DMS53 treated with DMSO at 0.1 percent for 48 hours (cell line): ENCODE results near the gene KIAA0232.

Experiments used
- DNase-seq: peaks from one replicate; lab custom pipeline; 2025; ENCODE audit not compliant: unreplicated experiment; lab: John Stamatoyannopoulos, UW

The KIAA0232 gene

DNA sequence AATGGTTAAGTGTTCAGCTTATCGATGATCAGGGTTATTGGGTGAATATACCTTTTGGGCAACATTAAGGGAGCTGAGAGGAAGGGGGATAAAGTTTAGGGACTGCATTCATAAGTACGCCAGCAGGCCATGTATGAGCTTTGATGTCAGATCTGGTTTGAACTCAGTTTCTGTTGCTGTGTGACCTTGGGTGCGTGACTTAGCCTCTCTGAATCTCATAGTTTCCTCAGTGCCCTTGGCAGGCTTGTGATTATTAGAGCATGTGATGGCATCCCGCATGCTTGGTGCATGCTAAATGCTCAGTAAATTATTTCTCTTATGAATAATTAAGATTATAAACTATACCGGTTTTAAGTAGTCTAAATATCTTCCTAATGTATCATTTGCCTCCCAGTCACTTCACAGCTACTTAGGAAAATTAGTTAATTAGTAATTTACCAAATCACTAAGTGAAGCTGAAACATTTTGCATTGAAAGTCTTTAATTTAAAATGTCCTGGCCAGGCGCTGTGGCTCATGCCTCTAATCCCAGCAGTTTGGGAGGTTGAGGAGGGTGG lies 130.9 kb downstream of the KIAA0232 start:
- DNase-seq = no peak

DNA sequence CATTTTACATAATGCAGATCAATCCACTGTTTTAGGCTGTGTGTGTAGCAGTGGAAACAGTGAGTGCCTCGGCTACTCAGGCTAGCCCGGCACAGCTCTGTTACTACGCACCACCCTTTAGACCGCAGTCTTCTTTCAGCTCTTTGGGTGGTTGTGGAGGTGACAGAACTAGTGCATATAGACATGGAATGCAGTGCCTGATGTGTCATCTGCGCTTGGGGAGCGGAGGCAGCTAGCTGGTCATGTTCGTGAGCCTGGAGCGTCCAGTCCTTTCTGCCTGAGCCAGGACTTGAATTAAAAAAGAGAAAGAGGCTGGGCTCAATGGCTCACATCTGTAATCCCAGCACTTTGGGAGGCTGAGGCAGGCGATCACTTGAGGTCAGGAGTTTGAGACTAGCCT lies 131.9 kb downstream of the KIAA0232 start:
- no peak for DNase-seq

- no peak for DNase-seq
Observed at GRCh38 chr4:6915041-6916005, 132.8 kb downstream of the KIAA0232 start.

- DNase-seq = no peak
Observed at GRCh38 chr4:6916069-6916586, 133.6 kb downstream of the KIAA0232 start.

DNA sequence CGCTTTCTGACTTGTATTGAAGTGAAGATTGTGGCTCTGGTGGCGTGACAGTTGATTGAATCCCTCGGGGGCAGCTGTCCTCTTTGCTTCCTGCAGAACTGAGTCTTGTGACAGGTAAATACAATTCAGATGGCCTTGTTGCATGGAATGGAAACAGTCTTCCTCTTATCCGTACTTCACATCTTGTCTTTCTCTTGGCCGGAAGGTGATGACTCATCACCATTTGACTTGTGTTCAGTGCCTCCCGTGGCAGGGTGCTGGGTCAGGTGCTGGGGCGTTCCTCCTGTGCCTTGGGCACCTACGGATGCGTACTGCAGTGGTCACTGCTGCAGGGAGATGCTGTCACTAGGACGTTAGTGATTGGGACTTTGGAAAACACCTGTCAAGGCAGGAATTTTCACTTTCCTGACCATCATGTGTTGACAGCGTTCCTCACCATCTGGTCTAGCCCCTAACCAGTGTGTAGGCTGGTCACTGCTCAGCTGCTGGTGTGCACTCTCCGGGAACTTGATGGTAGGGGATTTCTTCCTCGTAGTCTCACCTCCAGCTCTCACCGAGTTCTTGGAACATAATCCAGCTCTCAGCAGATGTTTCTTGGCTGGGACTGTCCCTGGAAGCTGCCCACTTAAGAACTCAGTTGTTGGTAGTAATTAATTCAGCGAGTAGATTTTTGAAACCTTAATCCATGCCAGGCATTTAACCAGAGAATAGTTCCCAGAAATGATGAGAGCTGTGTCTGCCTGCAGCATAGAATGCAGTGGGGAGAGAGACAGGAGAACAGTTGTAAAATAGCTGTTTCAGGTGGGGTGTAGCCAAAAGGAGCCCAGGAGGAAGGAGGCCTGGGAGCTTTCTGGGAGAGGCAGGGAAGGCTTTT lies 134.3 kb downstream of the KIAA0232 start:
- peak; percentile 74 for DNase-seq

DNA sequence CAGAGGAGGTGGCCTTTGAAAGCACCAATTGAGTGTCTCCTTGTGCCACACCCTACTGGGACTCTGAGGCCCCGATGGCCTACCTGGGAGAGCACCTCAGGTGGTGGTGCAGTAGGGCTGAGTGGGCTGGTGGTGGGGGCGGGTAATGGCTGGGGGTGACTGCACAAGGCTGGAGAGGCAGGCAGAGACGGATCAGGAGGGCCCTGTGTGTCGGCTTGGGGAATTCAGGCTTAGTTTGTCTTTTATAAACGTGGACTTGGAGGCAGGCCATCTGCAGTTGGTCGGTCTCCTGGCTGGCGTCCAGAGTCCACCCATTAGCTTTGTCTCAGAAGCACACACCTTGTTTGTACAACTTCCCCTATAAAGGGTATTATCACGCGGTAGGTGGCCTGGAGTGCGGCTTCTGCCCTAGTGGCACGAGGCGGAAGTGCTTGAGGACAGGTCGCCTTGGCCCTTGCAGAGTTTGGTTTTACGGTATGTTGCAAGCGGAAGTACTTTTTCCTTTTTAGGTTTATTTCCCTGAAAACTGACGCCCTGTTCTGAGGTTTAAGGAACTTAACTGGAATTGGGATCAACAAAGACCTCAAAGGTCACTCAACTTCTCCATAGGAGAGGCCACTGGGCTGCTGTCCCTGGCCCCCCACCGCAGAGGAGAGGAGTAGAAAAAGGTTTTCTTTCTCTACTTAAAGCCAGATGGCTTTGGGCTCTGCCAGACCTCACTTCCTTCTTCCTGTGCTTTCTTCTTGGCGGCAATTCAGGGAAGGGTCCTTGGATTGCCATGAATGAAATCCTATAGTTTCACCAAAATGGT lies 135.1 kb downstream of the KIAA0232 start:
- peak; percentile 97 for DNase-seq

- no peak for DNase-seq
Observed at GRCh38 chr4:6918338-6918737, 135.8 kb downstream of the KIAA0232 start.

DNA sequence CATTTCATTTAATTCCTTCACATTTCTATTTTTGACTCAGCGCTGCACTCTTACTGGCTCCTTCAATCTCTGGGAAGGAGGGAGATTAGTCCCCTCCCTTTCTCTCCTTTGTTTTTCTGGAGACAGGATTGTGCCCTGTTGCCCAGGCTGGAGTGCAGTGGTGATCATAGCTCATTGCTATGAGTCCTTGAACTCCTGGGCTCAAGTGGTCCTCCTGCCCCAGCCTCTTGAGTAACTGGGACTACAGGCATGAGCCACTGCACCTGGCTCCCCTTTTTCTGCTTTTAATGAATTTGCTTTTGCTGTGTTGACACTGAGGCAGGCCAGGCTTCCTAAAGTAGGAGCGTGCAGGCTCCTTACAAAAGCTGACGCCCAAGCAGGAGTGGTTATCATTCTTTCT lies 137.6 kb downstream of the KIAA0232 start:
- DNase-seq = no peak

- DNase-seq = no peak
Observed at GRCh38 chr4:6923507-6923906, 141.0 kb downstream of the KIAA0232 start.

- DNase-seq = no peak
Observed at GRCh38 chr4:6924361-6924779, 141.8 kb downstream of the KIAA0232 start.

DNA sequence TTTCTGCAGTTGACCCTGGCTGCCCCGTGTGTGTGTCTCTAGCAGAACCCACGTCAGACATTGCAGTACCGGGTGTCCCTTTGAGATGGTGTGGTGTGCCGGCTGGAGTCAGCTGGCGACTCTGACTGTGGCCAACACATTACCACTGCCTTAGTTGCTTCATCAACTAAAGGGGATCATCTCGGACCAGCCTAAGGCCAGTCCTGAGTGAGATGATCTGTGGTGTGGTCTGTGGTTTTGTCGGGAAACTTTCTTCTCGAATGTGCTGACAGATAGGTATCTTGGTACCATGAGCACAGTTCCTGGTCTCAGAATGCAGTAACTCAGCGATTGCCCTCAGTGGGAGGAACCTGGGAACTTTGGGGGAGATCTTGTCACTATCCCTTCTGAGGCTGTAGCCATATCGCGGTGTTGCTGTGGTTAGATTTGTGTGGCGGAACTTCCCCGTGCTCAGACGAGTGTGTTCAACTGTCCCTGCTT lies 142.9 kb downstream of the KIAA0232 start:
- DNase-seq = no peak

DNA sequence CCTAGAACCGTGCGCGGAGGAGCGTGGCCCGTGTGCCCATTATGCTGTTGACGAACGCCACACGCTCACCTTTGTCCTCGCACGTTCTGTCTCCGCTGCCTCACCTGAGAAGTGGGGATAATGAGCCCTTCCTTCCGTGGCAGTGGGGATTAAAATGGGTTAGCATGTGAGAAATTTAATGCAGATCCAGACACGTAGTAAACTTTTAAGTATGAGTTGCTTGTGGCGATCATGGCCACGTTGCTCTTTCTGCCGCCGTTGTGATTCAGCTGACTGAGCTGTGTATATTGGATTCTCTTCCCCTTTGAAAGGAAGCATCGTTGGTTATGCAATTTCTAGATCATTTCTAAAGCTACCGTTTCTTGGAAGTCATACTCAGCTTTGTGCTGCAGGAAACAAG lies 143.6 kb downstream of the KIAA0232 start:
- no peak for DNase-seq

DNA sequence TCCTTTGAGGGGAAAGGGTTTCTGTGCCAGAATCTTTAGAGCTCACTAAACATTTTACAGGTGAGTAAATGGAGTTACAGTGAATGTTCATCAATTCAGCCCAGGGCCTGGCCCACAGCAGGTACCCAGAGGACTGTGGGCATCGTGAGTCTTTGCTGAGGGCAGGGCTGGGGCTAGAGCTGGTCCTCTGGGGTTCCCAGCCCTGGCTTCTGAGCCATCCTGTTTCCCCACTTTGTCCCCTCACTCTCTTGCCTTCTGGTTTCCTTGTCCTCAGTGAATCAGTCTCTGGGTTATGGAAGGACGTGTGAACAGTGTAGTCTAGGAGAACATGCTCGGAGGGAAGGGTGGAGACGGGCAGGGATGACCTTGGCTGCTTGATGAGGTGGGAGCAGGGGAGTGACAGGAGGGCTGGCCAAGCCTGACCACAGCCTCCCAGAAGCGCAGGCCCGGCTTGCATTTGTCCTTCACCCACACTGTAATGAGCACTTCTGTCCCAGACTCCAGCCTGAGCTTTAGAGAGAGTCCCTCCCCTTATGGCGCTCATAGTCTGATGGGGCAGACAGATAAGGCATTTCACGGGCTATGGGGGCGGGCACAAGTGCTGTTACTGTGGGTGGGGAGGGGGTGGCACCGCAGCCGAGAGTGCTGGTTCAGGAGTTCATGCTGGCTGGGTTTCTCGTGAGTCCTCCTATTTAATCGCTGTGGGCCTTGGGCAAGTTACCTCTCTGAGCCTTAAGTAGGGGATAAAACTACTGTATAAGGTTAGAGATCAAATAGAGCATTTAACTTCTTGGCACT lies 144.4 kb downstream of the KIAA0232 start:
- DNase-seq = no peak

DNA sequence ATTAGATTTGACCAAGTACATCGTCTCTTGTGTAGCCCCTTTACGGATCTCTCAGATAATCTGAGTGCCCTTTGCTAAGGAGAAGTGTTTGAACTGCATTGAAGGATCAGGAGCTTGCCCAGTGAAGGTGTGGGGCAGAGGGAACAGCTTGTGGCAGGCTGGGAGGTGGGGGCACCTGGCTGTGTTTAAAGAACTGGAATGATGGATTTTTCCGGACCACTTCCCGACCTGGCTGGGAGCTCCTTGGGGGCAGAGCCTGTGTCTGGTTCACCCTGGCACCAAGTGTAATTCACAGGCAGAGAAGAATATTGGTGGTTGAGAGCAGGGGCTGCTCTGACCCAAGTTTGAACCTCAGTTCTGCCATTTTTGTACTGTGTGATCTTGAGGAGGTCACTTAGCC lies 145.6 kb downstream of the KIAA0232 start:
- no peak for DNase-seq

- no peak for DNase-seq
Observed at GRCh38 chr4:6929339-6929811, 146.8 kb downstream of the KIAA0232 start.

GRCh38 chr4:6929812-6930464 lies 147.4 kb downstream of the KIAA0232 start:
- no peak for DNase-seq

- DNase-seq = no peak
Observed at GRCh38 chr4:6932475-6932874, 149.9 kb downstream of the KIAA0232 start.

DNA sequence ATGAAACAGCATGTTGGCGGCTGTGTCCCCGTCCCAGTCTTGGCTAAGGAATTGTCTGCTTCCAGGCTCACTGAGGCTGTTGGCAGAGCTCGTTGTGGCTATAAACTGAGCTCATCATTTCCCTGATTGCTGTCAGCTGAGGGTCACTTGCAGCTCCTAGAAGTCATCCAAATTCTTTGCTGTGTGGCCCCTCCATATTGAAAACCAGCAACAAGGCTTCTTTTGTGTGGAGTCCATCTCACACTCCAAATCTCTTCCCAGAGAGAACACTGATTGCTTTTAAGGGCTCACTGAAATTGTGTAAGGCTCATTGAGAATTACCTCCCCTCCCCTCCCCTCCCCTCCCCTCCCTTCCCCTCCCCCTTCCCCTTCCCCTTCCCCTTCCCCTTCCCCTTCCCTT lies 150.4 kb downstream of the KIAA0232 start:
- DNase-seq = no peak
